Left lung (tissue), 10 donors: Measurements from ENCODE around the gene DDX49. TPM values are rescaled to one million over a fixed set of nuclear protein-coding genes. Genes with fewer than 3 reads are reported as not detected.

ENCODE experiments used
- ATAC-seq: fragments of 200-7000 bp; cut with Tn5 transposase; one replicate; pipeline ENCODE4 v1.9.1; 2020; ENCODE audit warnings: moderate library complexity
- DNase-seq, 4 donors: peaks; one replicate each; pipeline ENCODE4 v3.0.0-alpha.2; 2013 to 2020
- H3K27ac ChIP-seq, 2 donors: fragments of 200-600 bp; sonication (generic) in 1 of 2; one replicate each; pipeline versions ENCODE4 v1.5.0 to v1.8.0; 2020 to 2021
- H3K27me3 ChIP-seq, 2 donors: fragments of 200-600 bp; sonication (generic) in 1 of 2; one replicate each; pipeline versions ENCODE4 v1.5.0 to v1.8.0; 2020 to 2021
- H3K36me3 ChIP-seq, 2 donors: fragments of 200-600 bp; sonication (generic) in 1 of 2; one replicate each; pipeline versions ENCODE4 v1.5.0 to v1.8.0; 2020 to 2021
- H3K4me1 ChIP-seq, 2 donors: fragments of 200-600 bp; one replicate each; pipeline ENCODE4 v1.8.0; 2021
- H3K4me3 ChIP-seq, 2 donors: fragments of 200-600 bp; sonication (generic) in 1 of 2; one replicate each; pipeline versions ENCODE4 v1.5.0 to v1.8.0; 2020 to 2021; ENCODE audit warnings: mild to moderate bottlenecking in 1 of 2
- H3K9me3 ChIP-seq, 2 donors: fragments of 200-600 bp; sonication (generic) in 1 of 2; one replicate each; pipeline versions ENCODE4 v1.5.0 to v1.8.0; 2020 to 2021
- CTCF ChIP-seq, 2 donors: fragments of 200-600 bp; sonication (generic) in 1 of 2; IDR thresholded peaks; one replicate each; pipeline versions ENCODE4 v1.5.0 to v1.8.0; 2021; ENCODE audit warnings: antibody characterized with exemption in 2 of 2
- intact Hi-C, 2 donors: fragments of 100-400 bp; cut with DNase I; formaldehyde crosslinking; loops; one replicate each; pipeline versions ENCODE4 v1.11.2 to v1.14.2; 2022
- polyA plus RNA-seq, 6 donors: library from polyadenylated mRNA; unstranded; fragments of 120-200 nt; gene quantifications; one replicate each; pipeline ENCODE4 v1.2.1, GENCODE V29; 2013; ENCODE audit not compliant: insufficient read length in 6 of 6
- total RNA-seq, 2 donors: library from RNA; stranded (reverse); fragmentation: NEBNext Ultra II Directional; extraction: Animal tissue kit (Norgen Biotek cat#: 25700); gene quantifications; one replicate each; pipeline ENCODE4 v1.2.1, GENCODE V29; 2021
- donor health status: DM: no; HTN: yes; CAD: no.
- donor health status: DM: no; HTN: no; CAD: no.

Gene DDX49
- total and polyA plus RNA-seq, 8 donors: 33.5 to 51.8 (median 42.4) TPM

- no peaks in the 10 kb centered on the region for H3K4me1 ChIP-seq
- intact Hi-C loops: no loop called here
- ATAC-seq (no peak), DNase-seq (no peak)
- H3K27ac ChIP-seq: no peak overlapping the region
- no peak overlapping the region for H3K4me3 ChIP-seq
- no peaks in the 10 kb centered on the region for H3K9me3 ChIP-seq
- no peak for TF ChIP-seq CTCF (IDR thresholded peaks at IDR 0.05)
- peaks cover 0 to 97% of the 10 kb centered on the region in 2 donors for H3K36me3 ChIP-seq
- H3K27me3 ChIP-seq: no peaks in the 10 kb centered on the region
Observed at GRCh38 chr19:18903156-18904037, 16.1 kb upstream of the DDX49 start.

- no peaks in the 10 kb centered on the region for H3K27me3 ChIP-seq
- H3K4me1 ChIP-seq: no peaks in the 10 kb centered on the region
- ATAC-seq (no peak), DNase-seq (no peak)
- peaks cover 0 to 97% of the 10 kb centered on the region in 2 donors for H3K36me3 ChIP-seq
- H3K4me3 ChIP-seq: no peak overlapping the region
- no peak overlapping the region for H3K27ac ChIP-seq
- TF ChIP-seq CTCF (IDR thresholded peaks at IDR 0.05): no peak
- no peaks in the 10 kb centered on the region for H3K9me3 ChIP-seq
- intact Hi-C loops: no loop called here
Observed at GRCh38 chr19:18904334-18905057, 15.0 kb upstream of the DDX49 start.

- Histone ChIP-seq H3K4me3 (no peak overlapping the region), H3K4me1 (no peaks in the 10 kb centered on the region), H3K9me3 (no peaks in the 10 kb centered on the region), H3K27me3 (no peaks in the 10 kb centered on the region), H3K27ac (no peak overlapping the region), H3K36me3 (peaks cover 0 to 97% of the 10 kb centered on the region in 2 donors)
- intact Hi-C loops: no loop called here
- TF ChIP-seq CTCF (IDR thresholded peaks at IDR 0.05): no peak
- no peak for DNase-seq
- no peak for ATAC-seq
Observed at GRCh38 chr19:18905058-18905456, 14.5 kb upstream of the DDX49 start.

- intact Hi-C loops: no loop called here
- Histone ChIP-seq H3K4me1 (no peaks in the 10 kb centered on the region), H3K27me3 (no peaks in the 10 kb centered on the region), H3K36me3 (peaks cover 0 to 97% of the 10 kb centered on the region in 2 donors), H3K27ac (no peak overlapping the region), H3K9me3 (no peaks in the 10 kb centered on the region), H3K4me3 (no peak overlapping the region)
- ATAC-seq (no peak), DNase-seq (no peak)
- no peak for TF ChIP-seq CTCF (IDR thresholded peaks at IDR 0.05)
Observed at GRCh38 chr19:18905513-18906236, 13.8 kb upstream of the DDX49 start.
